Common myeloid progenitor, CD34-positive (primary cell): ENCODE results near the gene ADAMTS13.

Experiments used
- CTCF ChIA-PET: fragments of 350-600 bp; sonication (Branson Sonifier 250); formaldehyde crosslinking; loops from one replicate; lab custom pipeline; 2021; ENCODE audit warnings: antibody characterized with exemption; lab: Charles Lee
- POLR2A ChIA-PET: fragments of 350-600 bp; sonication (Branson Sonifier 250); formaldehyde crosslinking; loops from one replicate; lab custom pipeline; 2021; ENCODE audit warnings: antibody characterized with exemption; lab: Charles Lee
- DNase-seq, 3 donors: peaks; one replicate each; pipeline versions ENCODE4 v3.0.0 to v3.0.0-alpha.2; 2013
- H3K27ac ChIP-seq, 2 experiments: 1 replicate in 1 of 2; 2 replicates in 1 of 2; pipeline ENCODE4 v1.7.0; 2013; ENCODE audit warnings: inconsistent platforms in 2 of 2, low read length in 2 of 2, mild to moderate bottlenecking in 2 of 2, low read depth in 1 of 2, moderate library complexity in 1 of 2; ENCODE audit not compliant: severe bottlenecking in 2 of 2, insufficient read depth in 1 of 2, poor library complexity in 1 of 2
- H3K27me3 ChIP-seq, 5 experiments: replicated peaks in 2 of 5; 1 replicate in 3 of 5; 2 replicates in 2 of 5; pipeline versions ENCODE4 v1.6.1 to v1.7.0; 2013; ENCODE audit warnings: low read length in 4 of 5, mild to moderate bottlenecking in 2 of 5, moderate library complexity in 2 of 5, inconsistent platforms in 1 of 5; ENCODE audit not compliant: insufficient read depth in 5 of 5, control insufficient read depth in 4 of 5
- H3K36me3 ChIP-seq, 4 experiments: 1 replicate in 2 of 4; 2 replicates in 2 of 4; pipeline versions ENCODE4 v1.6.1 to v1.7.0; 2013; ENCODE audit warnings: low read length in 3 of 4, control low read depth in 1 of 4, mild to moderate bottlenecking in 1 of 4; ENCODE audit not compliant: control insufficient read depth in 4 of 4, insufficient read depth in 4 of 4
- H3K4me1 ChIP-seq, 4 experiments: 1 replicate in 3 of 4; 2 replicates in 1 of 4; pipeline versions ENCODE4 v1.6.1 to v1.7.1; 2013; ENCODE audit warnings: low read length in 3 of 4, mild to moderate bottlenecking in 3 of 4, control low read depth in 1 of 4, inconsistent platforms in 1 of 4, moderate library complexity in 1 of 4; ENCODE audit not compliant: control insufficient read depth in 4 of 4, insufficient read depth in 4 of 4; ENCODE audit errors: control extremely low read depth in 1 of 4
- H3K4me3 ChIP-seq, 7 experiments: 1 replicate in 4 of 7; 2 replicates in 3 of 7; pipeline versions ENCODE4 v1.5.1 to v1.7.0; 2013; ENCODE audit warnings: mild to moderate bottlenecking in 7 of 7, low read length in 6 of 7, moderate library complexity in 6 of 7, inconsistent platforms in 2 of 7, low read depth in 2 of 7, control low read depth in 1 of 7; ENCODE audit not compliant: insufficient read depth in 4 of 7, control insufficient read depth in 1 of 7; ENCODE audit errors: extremely low read depth in 1 of 7
- H3K9me3 ChIP-seq, 5 experiments: 1 replicate in 4 of 5; 2 replicates in 1 of 5; pipeline versions ENCODE4 v1.6.1 to v1.7.1; 2013; ENCODE audit warnings: low read length in 4 of 5, mild to moderate bottlenecking in 2 of 5, inconsistent platforms in 1 of 5, low read depth in 1 of 5, moderate library complexity in 1 of 5; ENCODE audit not compliant: control insufficient read depth in 4 of 5, insufficient read depth in 2 of 5; ENCODE audit errors: control extremely low read depth in 1 of 5
- WGBS: methylation state at CpG from one replicate; pipeline ENCODE4 v1.1.5; 2013; ENCODE audit not compliant: insufficient coverage; 5-methylcytosine and 5-hydroxymethylcytosine counted together

ADAMTS13 gene

DNA sequence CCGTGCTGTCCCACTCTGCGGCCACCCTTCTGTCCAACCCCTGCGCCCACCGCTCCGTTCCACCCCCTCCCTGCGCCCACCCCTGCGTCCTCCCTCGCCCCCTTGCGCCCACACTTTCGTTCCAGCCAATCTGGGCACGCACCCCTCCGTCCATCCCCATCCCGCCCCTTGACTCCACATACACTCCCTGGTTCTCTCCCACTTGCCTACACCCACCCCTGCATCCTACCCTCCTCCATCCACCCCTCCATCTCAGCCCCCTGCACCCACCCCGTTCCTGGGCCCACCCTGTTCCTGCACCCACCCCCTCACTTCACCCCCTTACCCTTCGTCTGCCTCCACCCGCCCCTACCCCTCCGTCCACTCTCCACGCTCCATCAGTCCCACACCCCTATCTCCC lies 7.0 kb downstream of the ADAMTS13 start:
- Histone ChIP-seq H3K4me3 (peak overlapping the region in 2 of 7 experiments; percentile 4 to 28), H3K9me3 (no peaks in the 10 kb centered on the region), H3K27me3 (peaks cover 0 to 18% (median 12%) of the 10 kb centered on the region in 5 experiments), H3K4me1 (peaks cover 0 to 15% (median 12%) of the 10 kb centered on the region in 4 experiments), H3K27ac (no peak overlapping the region), H3K36me3 (no peaks in the 10 kb centered on the region)
- DNase-seq: peak in 1 of 3 donors; percentile 21
- POLR2A ChIA-PET: no interaction called here
- 0% methylated on average over 3 of the region's 18 CpGs for WGBS
- CTCF ChIA-PET: no interaction called here

DNA sequence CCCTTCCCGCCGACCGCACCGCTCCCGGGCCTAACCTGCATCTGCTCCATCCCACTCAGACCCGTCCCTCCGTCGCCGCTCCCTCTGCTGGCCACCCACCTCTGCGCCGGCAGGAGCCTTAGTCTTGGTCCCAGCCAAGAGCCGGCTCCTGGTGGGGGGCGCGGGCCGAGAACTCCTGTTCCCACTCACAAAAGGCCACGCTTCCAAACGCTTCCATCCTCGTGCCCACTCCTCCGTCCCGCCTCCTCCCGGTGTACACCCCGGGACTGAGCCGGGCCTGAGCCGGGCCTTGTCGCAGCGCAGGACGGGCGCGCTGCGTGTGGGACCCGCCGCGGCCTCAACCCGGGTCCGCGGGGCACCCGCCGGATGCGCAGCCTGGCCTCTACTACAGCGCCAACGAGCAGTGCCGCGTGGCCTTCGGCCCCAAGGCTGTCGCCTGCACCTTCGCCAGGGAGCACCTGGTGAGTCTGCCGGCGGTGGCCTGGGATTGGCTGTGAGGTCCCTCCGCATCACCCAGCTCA lies 7.5 kb downstream of the ADAMTS13 start:
- Histone ChIP-seq H3K27ac (no peak overlapping the region), H3K4me3 (peak overlapping the region in 2 of 7 experiments; percentile 4 to 28), H3K36me3 (no peaks in the 10 kb centered on the region), H3K4me1 (peaks cover 0 to 15% (median 12%) of the 10 kb centered on the region in 4 experiments), H3K27me3 (peaks cover 0 to 18% (median 12%) of the 10 kb centered on the region in 5 experiments), H3K9me3 (no peaks in the 10 kb centered on the region)
- POLR2A ChIA-PET: no interaction called here
- DNase-seq: peak; percentile 45 to 60 (median 54)
- 39% methylated on average over 31 of the region's 49 CpGs for WGBS
- CTCF ChIA-PET: interaction anchor here (0.9 to 2.8 kb wide), 6 partner anchors 11 to 55 kb away, joined by 3 to 9 read pairs (median 4); partner anchors contain the start of gene REXO4

DNA sequence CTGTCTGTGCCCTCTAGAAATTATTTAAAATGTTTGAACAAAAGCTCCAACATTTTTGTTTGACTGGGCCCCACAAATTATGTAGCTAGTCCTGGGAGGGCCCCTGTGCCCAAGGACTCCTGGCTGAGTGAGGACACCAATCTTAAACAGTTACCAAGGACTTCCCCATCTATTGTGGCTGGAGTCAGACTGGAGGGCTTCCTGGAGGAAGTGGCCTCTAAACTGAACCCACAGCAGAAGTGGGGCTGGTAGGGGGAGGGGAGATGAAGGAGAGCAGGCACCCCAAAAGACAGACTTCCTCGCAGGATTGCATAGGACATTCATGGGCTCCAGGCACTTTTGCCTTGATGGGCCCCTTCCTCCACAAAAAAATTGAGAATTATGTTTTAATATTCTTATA lies 8.1 kb downstream of the ADAMTS13 start:
- ChIA-PET CTCF (interaction anchor here (0.6 to 2.8 kb wide), 7 partner anchors 11 to 206 kb away, joined by 3 to 9 read pairs (median 3); partner anchors contain the start of gene REXO4), POLR2A (no interaction called here)
- DNase-seq: peak in 1 of 3 donors; percentile 15
- no peak overlapping the region for H3K27ac ChIP-seq
- no peaks in the 10 kb centered on the region for H3K9me3 ChIP-seq
- no peak overlapping the region for H3K4me3 ChIP-seq
- H3K27me3 ChIP-seq: peaks cover 0 to 18% (median 12%) of the 10 kb centered on the region in 5 experiments
- peaks cover 0 to 15% (median 12%) of the 10 kb centered on the region in 4 experiments for H3K4me1 ChIP-seq
- no CpG with 5 or more reads among the region's 1 CpG for WGBS
- H3K36me3 ChIP-seq: no peaks in the 10 kb centered on the region

DNA sequence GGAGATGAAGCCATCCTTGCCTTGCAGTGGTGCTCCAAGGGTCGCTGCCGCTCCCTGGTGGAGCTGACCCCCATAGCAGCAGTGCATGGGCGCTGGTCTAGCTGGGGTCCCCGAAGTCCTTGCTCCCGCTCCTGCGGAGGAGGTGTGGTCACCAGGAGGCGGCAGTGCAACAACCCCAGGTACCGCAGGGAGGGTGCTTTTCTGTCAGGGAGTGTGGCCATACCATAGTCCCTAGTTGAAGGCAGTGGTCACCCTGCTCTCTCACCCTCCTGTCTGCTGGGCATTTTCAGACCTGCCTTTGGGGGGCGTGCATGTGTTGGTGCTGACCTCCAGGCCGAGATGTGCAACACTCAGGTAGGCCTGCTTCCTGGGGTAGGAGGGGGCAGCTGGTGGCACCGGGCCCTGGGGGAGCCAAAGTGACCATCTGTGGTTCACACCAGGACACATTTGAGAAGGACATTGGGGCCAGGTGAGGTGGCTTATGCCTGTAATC lies 11.2 kb downstream of the ADAMTS13 start:
- no peak for DNase-seq

DNA sequence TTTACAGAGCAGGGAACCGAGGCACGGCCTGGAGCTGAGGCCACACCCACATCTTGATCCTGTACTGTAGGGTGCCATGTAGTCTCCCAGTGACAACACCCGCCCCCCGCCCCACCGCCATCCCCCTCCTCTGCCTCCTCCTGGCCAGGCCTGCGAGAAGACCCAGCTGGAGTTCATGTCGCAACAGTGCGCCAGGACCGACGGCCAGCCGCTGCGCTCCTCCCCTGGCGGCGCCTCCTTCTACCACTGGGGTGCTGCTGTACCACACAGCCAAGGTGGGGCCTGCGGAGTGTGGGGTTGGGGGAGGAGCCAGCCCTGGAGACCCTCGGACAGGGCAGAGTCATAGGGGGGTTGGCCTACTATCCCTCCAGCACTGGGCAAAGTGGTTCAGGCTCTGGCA lies 14.5 kb downstream of the ADAMTS13 start:
- H3K4me1 ChIP-seq: no peaks in the 10 kb centered on the region

More for the DNA sequence above, 11.2 kb downstream of the ADAMTS13 start:
- no peak overlapping the region for H3K4me3 ChIP-seq
- H3K27me3 ChIP-seq: peaks cover 0 to 2% (median 0%) of the 10 kb centered on the region in 5 experiments
- WGBS: 96% methylated on average over 10 of the region's 11 CpGs
- ChIA-PET POLR2A (no interaction called here), CTCF (interaction anchor here (1.1 to 1.4 kb wide), 2 partner anchors 9 to 18 kb away, joined by 3 read pairs; no protein-coding TSS in a partner anchor)
- no peaks in the 10 kb centered on the region for H3K9me3 ChIP-seq
- no peak overlapping the region for H3K27ac ChIP-seq
- no peaks in the 10 kb centered on the region for H3K36me3 ChIP-seq
- peaks cover 0 to 11% (median 7%) of the 10 kb centered on the region in 4 experiments for H3K4me1 ChIP-seq

GRCh38 chr9:133437753-133438531 lies 15.8 kb downstream of the ADAMTS13 start:
- no peak for DNase-seq
- H3K4me3 ChIP-seq: no peak overlapping the region
- no peaks in the 10 kb centered on the region for H3K36me3 ChIP-seq
- H3K27me3 ChIP-seq: no peaks in the 10 kb centered on the region
- POLR2A ChIA-PET: no interaction called here
- no peaks in the 10 kb centered on the region for H3K4me1 ChIP-seq
- H3K9me3 ChIP-seq: no peaks in the 10 kb centered on the region
- CTCF ChIA-PET: interaction anchor here (1.2 to 1.8 kb wide), 3 partner anchors 34 to 71 kb away, joined by 3 to 4 read pairs (median 3); no protein-coding TSS in a partner anchor
- no peak overlapping the region for H3K27ac ChIP-seq
- 95% methylated on average over 20 of the region's 20 CpGs for WGBS

More for the DNA sequence above, 14.5 kb downstream of the ADAMTS13 start:
- CTCF ChIA-PET: no interaction called here
- 93% methylated on average over 6 of the region's 16 CpGs for WGBS
- Histone ChIP-seq H3K27me3 (no peaks in the 10 kb centered on the region), H3K4me3 (no peak overlapping the region), H3K36me3 (no peaks in the 10 kb centered on the region), H3K27ac (no peak overlapping the region), H3K9me3 (no peaks in the 10 kb centered on the region)
- no peak for DNase-seq
- POLR2A ChIA-PET: no interaction called here
